ENCODE measurements around the gene CACNG5.
"Not testable (repeated sequence)": the region's sequence is repeated elsewhere in the genome, so short reads cannot be mapped to it uniquely, and the experiment has no call there.

The CACNG5 gene

GRCh38 chr17:66897141-66897540, 62.2 kb downstream of the CACNG5 start:
- DNase-seq (ENCODE audit: low read depth) = no peak
- no peak overlapping the region for H3K4me3 ChIP-seq (ENCODE audit: low read depth, low read length)

- H3K4me3 ChIP-seq (ENCODE audit: low read depth, low read length) = no peak overlapping the region
- no peak for DNase-seq (ENCODE audit: low read depth)
Observed at GRCh38 chr17:66898536-66898935, 63.6 kb downstream of the CACNG5 start.

- no peak for DNase-seq (ENCODE audit: low read depth)
- no peak overlapping the region for H3K4me3 ChIP-seq (ENCODE audit: low read depth, low read length)
Observed at GRCh38 chr17:66900126-66901010, 65.5 kb downstream of the CACNG5 start.

- not testable (repeated sequence) for H3K4me3 ChIP-seq (ENCODE audit: low read depth, low read length); DNase-seq (ENCODE audit: low read depth)
Observed at GRCh38 chr17:66903296-66903695, 68.4 kb downstream of the CACNG5 start.

- H3K4me3 ChIP-seq (ENCODE audit: low read depth, low read length) = no peak overlapping the region
- no peak for DNase-seq (ENCODE audit: low read depth)
Observed at GRCh38 chr17:66903781-66904180, 68.9 kb downstream of the CACNG5 start.

GRCh38 chr17:66904760-66905624, 70.1 kb downstream of the CACNG5 start:
- peak; percentile 22 for DNase-seq (ENCODE audit: low read depth)
- H3K4me3 ChIP-seq (ENCODE audit: low read depth, low read length) = no peak overlapping the region

- H3K4me3 ChIP-seq (ENCODE audit: low read depth, low read length) = no peak overlapping the region
- DNase-seq (ENCODE audit: low read depth) = peak; percentile 25
Observed at GRCh38 chr17:66906321-66907278, 71.7 kb downstream of the CACNG5 start.

- H3K4me3 ChIP-seq (ENCODE audit: low read depth, low read length) = no peak overlapping the region
- no peak for DNase-seq (ENCODE audit: low read depth)
Observed at GRCh38 chr17:66909804-66910373, 75.0 kb downstream of the CACNG5 start.

- no peak overlapping the region for H3K4me3 ChIP-seq (ENCODE audit: low read depth, low read length)
- DNase-seq (ENCODE audit: low read depth) = no peak
Observed at GRCh38 chr17:66910651-66911285, 75.9 kb downstream of the CACNG5 start.

GRCh38 chr17:66915204-66915611, 80.3 kb downstream of the CACNG5 start:
- no peak overlapping the region for H3K4me3 ChIP-seq (ENCODE audit: low read depth, low read length)
- no peak for DNase-seq (ENCODE audit: low read depth)

GRCh38 chr17:66915792-66916191, 80.9 kb downstream of the CACNG5 start:
- H3K4me3 ChIP-seq (ENCODE audit: low read depth, low read length) = no peak overlapping the region
- no peak for DNase-seq (ENCODE audit: low read depth)

- no peak overlapping the region for H3K4me3 ChIP-seq (ENCODE audit: low read depth, low read length)
- DNase-seq (ENCODE audit: low read depth) = no peak
Observed at GRCh38 chr17:66916946-66917345, 82.0 kb downstream of the CACNG5 start.

GRCh38 chr17:66918896-66919295, 84.0 kb downstream of the CACNG5 start:
- H3K4me3 ChIP-seq (ENCODE audit: low read depth, low read length) = no peak overlapping the region
- no peak for DNase-seq (ENCODE audit: low read depth)

- DNase-seq (ENCODE audit: low read depth) = no peak
- H3K4me3 ChIP-seq (ENCODE audit: low read depth, low read length) = no peak overlapping the region
Observed at GRCh38 chr17:66920435-66920834, 85.5 kb downstream of the CACNG5 start.

GRCh38 chr17:66920950-66921349, 86.0 kb downstream of the CACNG5 start:
- DNase-seq (ENCODE audit: low read depth) = no peak
- H3K4me3 ChIP-seq (ENCODE audit: low read depth, low read length) = no peak overlapping the region

GRCh38 chr17:66923886-66924285, 89.0 kb downstream of the CACNG5 start:
- no peak for DNase-seq (ENCODE audit: low read depth)
- H3K4me3 ChIP-seq (ENCODE audit: low read depth, low read length) = no peak overlapping the region

GRCh38 chr17:66925811-66926500, 91.0 kb downstream of the CACNG5 start:
- no peak overlapping the region for H3K4me3 ChIP-seq (ENCODE audit: low read depth, low read length)
- no peak for DNase-seq (ENCODE audit: low read depth)

- H3K4me3 ChIP-seq (ENCODE audit: low read depth, low read length) = no peak overlapping the region
Observed at GRCh38 chr17:66928949-66929348, 94.0 kb downstream of the CACNG5 start.

More at GRCh38 chr17:66928949-66929348, 94.0 kb downstream of the CACNG5 start:
- no peak for DNase-seq (ENCODE audit: low read depth)
